IMR-90 (cell line): ENCODE results near the gene OGFOD3. TPM values are rescaled to one million over a fixed set of nuclear protein-coding genes. Genes with fewer than 3 reads are reported as not detected.

Experiments
- ATAC-seq: fragments of 200-7000 bp; cut with Tn5 transposase; 2 replicates; pipeline ENCODE4 v1.9.1; 2020; ENCODE audit warnings: low read depth, mild to moderate bottlenecking, moderate library complexity
- BruUV-seq: library from RNA; stranded (reverse); fragments of 400-500 nt; replicated peaks from 2 replicates; lab custom pipeline; 2021; lab: Mats Ljungman, UMichigan
- CTCF ChIA-PET: fragments of 300-600 bp; formaldehyde crosslinking; extraction: SDS; loops from one replicate; lab custom pipeline; 2021; ENCODE audit warnings: antibody characterized with exemption; lab: Yijun Ruan, JAX
- POLR2A ChIA-PET: fragments of 300-600 bp; sonication (Branson Sonifier 250); formaldehyde crosslinking; loops from one replicate; lab custom pipeline; 2022; ENCODE audit warnings: antibody characterized with exemption; ENCODE audit not compliant: unreplicated experiment; lab: Charles Lee
- DNase-seq: peaks from one replicate; pipeline ENCODE4 v3.0.0; 2013
- H2AFZ ChIP-seq: replicated peaks from 2 replicates; pipeline ENCODE3; 2013; ENCODE audit warnings: low read length, mild to moderate bottlenecking; ENCODE audit not compliant: poor library complexity
- H2AK5ac ChIP-seq: 2 replicates; pipeline ENCODE4 v1.6.1; 2013; ENCODE audit warnings: low read depth, low read length, inconsistent platforms
- H2AK9ac ChIP-seq: replicated peaks from 2 replicates; pipeline ENCODE3; 2013; ENCODE audit warnings: mild to moderate bottlenecking, low read depth, low read length, moderate library complexity; ENCODE audit not compliant: poor library complexity
- H2BK120ac ChIP-seq: 2 replicates; pipeline ENCODE4 v1.6.1; 2013; ENCODE audit warnings: low read depth, low read length, inconsistent platforms
- H2BK15ac ChIP-seq: 3 replicates; pipeline ENCODE4 v1.6.1; 2013; ENCODE audit warnings: low read depth, low read length, inconsistent platforms
- H2BK20ac ChIP-seq: 2 replicates; pipeline ENCODE4 v1.6.1; 2013; ENCODE audit warnings: low read depth, mild to moderate bottlenecking, inconsistent platforms, low read length, moderate library complexity
- H2BK5ac ChIP-seq: 2 replicates; pipeline ENCODE4 v1.6.1; 2013; ENCODE audit warnings: mild to moderate bottlenecking, low read depth, low read length, inconsistent platforms; ENCODE audit not compliant: poor library complexity, severe bottlenecking
- H3K14ac ChIP-seq: replicated peaks from 2 replicates; pipeline ENCODE4 v1.6.1; 2013; ENCODE audit warnings: low read depth, low read length, inconsistent platforms
- H3K18ac ChIP-seq: 2 replicates; pipeline ENCODE4 v1.6.1; 2013; ENCODE audit warnings: low read depth, low read length, control low read depth
- H3K23ac ChIP-seq: 2 replicates; pipeline ENCODE4 v1.6.1; 2013; ENCODE audit warnings: low read depth, low read length, inconsistent platforms
- H3K27ac ChIP-seq: 2 replicates; pipeline ENCODE4 v1.5.1; 2013; ENCODE audit warnings: mild to moderate bottlenecking, control low read depth, low read length; ENCODE audit not compliant: insufficient read depth
- H3K27me3 ChIP-seq: 2 replicates; pipeline ENCODE4 v1.6.1; 2013; ENCODE audit warnings: low read length; ENCODE audit not compliant: control insufficient read depth, insufficient read depth
- H3K36me3 ChIP-seq: 2 replicates; pipeline ENCODE4 v1.6.1; 2013; ENCODE audit warnings: low read length, mixed read lengths; ENCODE audit not compliant: control insufficient read depth, insufficient read depth
- H3K4ac ChIP-seq: 2 replicates; pipeline ENCODE4 v1.6.1; 2013; ENCODE audit warnings: low read depth, low read length, inconsistent platforms
- H3K4me1 ChIP-seq: 2 replicates; pipeline ENCODE4 v1.6.1; 2013; ENCODE audit warnings: low read length, mixed read lengths; ENCODE audit not compliant: control insufficient read depth, insufficient read depth
- H3K4me2 ChIP-seq: 2 replicates; pipeline ENCODE4 v1.6.1; 2013; ENCODE audit warnings: low read depth, mild to moderate bottlenecking, control low read depth, low read length, moderate library complexity
- H3K4me3 ChIP-seq: 2 replicates; pipeline ENCODE4 v1.5.1; 2013; ENCODE audit warnings: low read depth, mild to moderate bottlenecking, control low read depth, low read length, moderate library complexity; ENCODE audit not compliant: insufficient read depth
- H3K56ac ChIP-seq: 2 replicates; pipeline ENCODE4 v1.6.1; 2013; ENCODE audit warnings: low read length, inconsistent platforms; ENCODE audit not compliant: insufficient read depth; ENCODE audit errors: extremely low read depth
- H3K79me1 ChIP-seq, 2 experiments: 2 replicates each; pipeline ENCODE4 v1.6.1; 2013; ENCODE audit warnings: low read length in 2 of 2, inconsistent platforms in 1 of 2, low read depth in 1 of 2
- H3K9ac ChIP-seq: 2 replicates; pipeline ENCODE4 v1.6.1; 2013; ENCODE audit warnings: low read depth, low read length, control low read depth
- H3K9me1 ChIP-seq: 2 replicates; pipeline ENCODE4 v1.6.1; 2013; ENCODE audit warnings: low read length, inconsistent platforms; ENCODE audit not compliant: insufficient read depth
- H3K9me3 ChIP-seq: 2 replicates; pipeline ENCODE4 v1.6.1; 2013; ENCODE audit warnings: low read length; ENCODE audit not compliant: control insufficient read depth, insufficient read depth
- H4K20me1 ChIP-seq: 2 replicates; pipeline ENCODE4 v1.6.1; 2013; ENCODE audit warnings: low read length, inconsistent platforms; ENCODE audit not compliant: insufficient read depth
- H4K5ac ChIP-seq: 2 replicates; pipeline ENCODE4 v1.6.1; 2013; ENCODE audit warnings: mild to moderate bottlenecking, low read depth, low read length, control low read depth
- H4K8ac ChIP-seq, 2 experiments: 2 replicates each; pipeline ENCODE4 v1.6.1; 2013; ENCODE audit warnings: low read depth in 2 of 2, low read length in 2 of 2, control low read depth in 1 of 2, inconsistent platforms in 1 of 2
- H4K91ac ChIP-seq: 2 replicates; pipeline ENCODE4 v1.6.1; 2013; ENCODE audit warnings: low read depth, low read length, inconsistent platforms; ENCODE audit not compliant: insufficient read depth
- BHLHE40 ChIP-seq: fragments of 150-350 bp; IDR thresholded peaks from 2 replicates; pipeline ENCODE4 v1.6.1; 2016; ENCODE audit warnings: mild to moderate bottlenecking, low read depth, low read length
- FOS ChIP-seq: fragments of 150-350 bp; IDR thresholded peaks from 2 replicates; pipeline ENCODE4 v1.6.1; 2016; ENCODE audit warnings: low read depth, low read length
- MAFK ChIP-seq: IDR thresholded peaks from 2 replicates; pipeline ENCODE4 v1.6.1; 2012; ENCODE audit warnings: low read depth, low read length, improper control_type of control experiment
- MAZ ChIP-seq: IDR thresholded peaks from 2 replicates; pipeline ENCODE4 v1.6.1; 2012; ENCODE audit warnings: low read depth, mild to moderate bottlenecking, low read length, improper control_type of control experiment, moderate library complexity, borderline replicate concordance
- POLR2A ChIP-seq: IDR thresholded peaks from 2 replicates; pipeline ENCODE4 v1.6.1; 2012; ENCODE audit warnings: mild to moderate bottlenecking, low read depth, low read length
- RAD21 ChIP-seq: IDR thresholded peaks from 2 replicates; pipeline ENCODE4 v1.6.1; 2012; ENCODE audit warnings: low read length, improper control_type of control experiment
- RFX5 ChIP-seq: IDR thresholded peaks from 2 replicates; pipeline ENCODE4 v1.8.0; 2012; ENCODE audit warnings: low read depth, mild to moderate bottlenecking, low read length, moderate library complexity
- SMC3 ChIP-seq: fragments of 150-350 bp; IDR thresholded peaks from 2 replicates; pipeline ENCODE4 v1.6.1; 2016; ENCODE audit warnings: low read depth, mild to moderate bottlenecking, antibody characterized with exemption, low read length, moderate library complexity
- WGBS, 2 experiments: methylation state at CpG; one replicate each; pipeline versions ENCODE4 v1.1.5 to v1.1.7; 2013; ENCODE audit warnings: missing lambda C conversion rate in 2 of 2; ENCODE audit not compliant: insufficient read length in 1 of 2; ENCODE audit errors: extremely low coverage in 2 of 2; 5-methylcytosine and 5-hydroxymethylcytosine counted together
- dilution Hi-C: fragments of 300-500 bp; cut with HindIII; formaldehyde crosslinking; loops from one replicate; pipeline ENCODE4 v1.14.3; 2018; ENCODE audit warnings: low sequenced_read_pairs; ENCODE audit not compliant: unreplicated experiment
- in situ Hi-C: fragments of 300-500 bp; cut with MboI; formaldehyde crosslinking; loops from 3 replicates; pipeline ENCODE4 v1.14.3; 2019; ENCODE audit warnings: low sequenced_read_pairs, inconsistent platforms, mixed read lengths
- intact Hi-C: fragments of 100-400 bp; cut with micrococcal nuclease; formaldehyde crosslinking; loops from 2 replicates; pipeline ENCODE4 v1.10.0; 2022
- polyA plus RNA-seq, 3 experiments: library from polyadenylated mRNA; depleted of rRNA; stranded (reverse); fragments of >200 nt; gene quantifications; 2 replicates each; pipeline ENCODE4 v1.2.3, GENCODE V29; 2012; ENCODE audit warnings: low replicate concordance in 1 of 3
- total RNA-seq: library from RNA; depleted of rRNA; stranded (reverse); fragments of >200 nt; gene quantifications from 2 replicates; pipeline ENCODE4 v1.2.3, GENCODE V29; 2012
- TF ChIP-seq, protein P1 (sequence below): conservative IDR thresholded peaks from 2 replicates; pipeline ENCODE4 v1.5.1; 2012; ENCODE audit warnings: mild to moderate bottlenecking, low read depth, low read length, improper control_type of control experiment

OGFOD3 gene
- total and polyA plus RNA-seq, 2 of the 4 experiments (the other 2 are of a cell fraction), result 25.3 to 33.4 TPM

DNA sequence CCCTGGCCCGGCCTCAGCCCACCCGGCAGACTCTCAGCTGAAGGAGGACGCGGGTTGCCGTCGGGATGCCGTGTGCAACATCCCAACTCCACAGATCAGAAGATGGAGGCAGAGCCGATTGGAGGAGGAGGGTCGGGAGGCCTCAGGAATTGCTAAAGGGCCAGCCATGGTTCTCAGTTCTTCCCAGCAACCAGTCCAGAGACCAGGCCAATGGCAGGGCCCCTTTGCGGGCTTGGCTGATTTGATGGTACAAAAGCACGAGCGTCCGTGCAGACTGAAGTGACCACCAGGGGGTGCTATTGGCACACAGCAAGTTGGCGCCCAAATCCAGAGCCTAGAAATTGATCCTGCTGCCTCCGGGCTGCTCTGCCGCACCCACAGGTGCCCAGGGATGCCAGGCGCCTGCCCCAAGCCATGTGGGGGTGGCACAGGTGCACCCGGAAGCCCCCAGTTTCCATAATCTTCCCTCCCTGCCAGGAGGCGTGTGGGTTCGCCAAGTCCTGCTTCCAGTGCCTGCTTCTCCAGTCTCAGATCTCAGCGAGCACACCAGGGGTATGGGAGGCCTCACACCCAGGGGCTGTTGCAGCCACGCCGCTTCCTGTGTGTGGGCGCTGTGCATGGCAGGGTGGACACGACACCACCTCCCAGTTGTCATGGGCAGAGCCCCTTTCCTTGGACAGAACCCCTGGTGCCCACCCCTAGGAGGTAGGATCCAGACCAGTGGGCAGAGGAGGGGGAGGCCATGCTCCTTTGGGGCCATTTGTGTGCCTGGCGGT is 66.5 kb downstream of the OGFOD3 start:
- Histone ChIP-seq H3K36me3 (no peaks in the 10 kb centered on the region), H3K4me3 (no peak overlapping the region), H4K91ac (no peak overlapping the region), H2BK15ac (no peak overlapping the region), H2AK5ac (no peak overlapping the region), H2AFZ (peak overlapping the region; percentile 82), H2AK9ac (no peak overlapping the region), H3K14ac (no peak overlapping the region), H3K79me1 (no peaks in the 10 kb centered on the region), H2BK120ac (no peak overlapping the region), H3K27me3 (peaks cover 29% of the 10 kb centered on the region), H3K23ac (no peak overlapping the region), H4K20me1 (peaks cover 7% of the 10 kb centered on the region; the same call in 1 of the 2 replicates), H3K9me1 (no peaks in the 10 kb centered on the region), H3K27ac (no peak overlapping the region), H4K5ac (no peak overlapping the region), H3K9ac (no peak overlapping the region), H2BK5ac (no peak overlapping the region), H2BK20ac (no peak overlapping the region), H3K4ac (no peak overlapping the region), H3K18ac (no peak overlapping the region), H3K4me1 (peaks cover 5% of the 10 kb centered on the region; the same call in 1 of the 2 replicates), H3K9me3 (no peaks in the 10 kb centered on the region), H4K8ac (no peak overlapping the region), H3K4me2 (no peak overlapping the region), H3K56ac (no peak overlapping the region)
- WGBS, 2 experiments, result 26% methylated on average over 11 of the region's 26 CpGs; no CpG with 5 or more reads in 1 of the 2 experiments
- peak; percentile 93 for ATAC-seq
- BruUV-seq, result no TSS peak
- in situ Hi-C loops (loop anchor here (5.0 to 10.0 kb wide), 3 partner anchors 55 to 423 kb away; no protein-coding TSS in a partner anchor), dilution Hi-C loops (no loop called here), intact Hi-C loops (loop anchor here (1.0 kb wide), 3 partner anchors 62 to 200 kb away; no protein-coding TSS in a partner anchor)
- DNase-seq, result peak; percentile 84
- ChIA-PET CTCF (no interaction called here), POLR2A (no interaction called here)
- TF ChIP-seq POLR2A (0 out of 2 replicates have a peak, but pooled peaks have one; percentile 26), RAD21 (peak; percentile 94), SMC3 (peak; percentile 91), RFX5 (peak; percentile 91), FOS (no peak), BHLHE40 (peak; percentile 40; the same call in 1 of the 2 replicates), MAFK (no peak), MAZ (peak; percentile 32; the same call in 1 of the 2 replicates)
- TF ChIP-seq, protein P1, sequence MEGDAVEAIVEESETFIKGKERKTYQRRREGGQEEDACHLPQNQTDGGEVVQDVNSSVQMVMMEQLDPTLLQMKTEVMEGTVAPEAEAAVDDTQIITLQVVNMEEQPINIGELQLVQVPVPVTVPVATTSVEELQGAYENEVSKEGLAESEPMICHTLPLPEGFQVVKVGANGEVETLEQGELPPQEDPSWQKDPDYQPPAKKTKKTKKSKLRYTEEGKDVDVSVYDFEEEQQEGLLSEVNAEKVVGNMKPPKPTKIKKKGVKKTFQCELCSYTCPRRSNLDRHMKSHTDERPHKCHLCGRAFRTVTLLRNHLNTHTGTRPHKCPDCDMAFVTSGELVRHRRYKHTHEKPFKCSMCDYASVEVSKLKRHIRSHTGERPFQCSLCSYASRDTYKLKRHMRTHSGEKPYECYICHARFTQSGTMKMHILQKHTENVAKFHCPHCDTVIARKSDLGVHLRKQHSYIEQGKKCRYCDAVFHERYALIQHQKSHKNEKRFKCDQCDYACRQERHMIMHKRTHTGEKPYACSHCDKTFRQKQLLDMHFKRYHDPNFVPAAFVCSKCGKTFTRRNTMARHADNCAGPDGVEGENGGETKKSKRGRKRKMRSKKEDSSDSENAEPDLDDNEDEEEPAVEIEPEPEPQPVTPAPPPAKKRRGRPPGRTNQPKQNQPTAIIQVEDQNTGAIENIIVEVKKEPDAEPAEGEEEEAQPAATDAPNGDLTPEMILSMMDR, result peak; percentile 93
